GM18909 (cell line): ENCODE measurements around the gene YKT6.
"Not testable (repeated sequence)": the region's sequence is repeated elsewhere in the genome, so short reads cannot be mapped to it uniquely, and the experiment has no call there.

Source experiments
- ATAC-seq: cut with Tn5 transposase; IDR thresholded peaks from one replicate; pipeline ENCODE4 v1.9.1; 2021; ENCODE audit warnings: mild to moderate bottlenecking; ENCODE audit not compliant: unreplicated experiment, poor library complexity

Gene YKT6

GRCh38 chr7:44171901-44172300 lies 28.9 kb upstream of the YKT6 start:
- not testable (repeated sequence) for ATAC-seq

DNA sequence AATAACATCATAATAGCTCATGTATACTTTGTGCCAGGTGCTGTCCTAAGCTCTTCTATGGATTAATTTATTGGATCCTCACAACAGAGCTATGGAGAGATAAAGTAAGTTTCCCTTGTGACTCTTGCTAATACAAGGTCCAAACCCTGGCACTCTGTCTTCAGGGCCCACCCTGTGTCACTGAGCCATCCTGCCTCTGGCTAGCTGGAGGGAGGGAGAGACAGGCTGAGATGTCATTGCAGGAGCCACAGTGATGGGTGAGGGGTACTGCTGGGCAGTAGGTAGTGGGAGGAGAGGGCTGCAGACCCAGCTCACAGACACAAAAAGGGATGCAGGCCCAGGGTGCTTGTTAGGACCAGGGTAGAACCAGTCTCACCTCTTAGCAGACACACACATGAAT lies 28.4 kb upstream of the YKT6 start:
- no peak for ATAC-seq

DNA sequence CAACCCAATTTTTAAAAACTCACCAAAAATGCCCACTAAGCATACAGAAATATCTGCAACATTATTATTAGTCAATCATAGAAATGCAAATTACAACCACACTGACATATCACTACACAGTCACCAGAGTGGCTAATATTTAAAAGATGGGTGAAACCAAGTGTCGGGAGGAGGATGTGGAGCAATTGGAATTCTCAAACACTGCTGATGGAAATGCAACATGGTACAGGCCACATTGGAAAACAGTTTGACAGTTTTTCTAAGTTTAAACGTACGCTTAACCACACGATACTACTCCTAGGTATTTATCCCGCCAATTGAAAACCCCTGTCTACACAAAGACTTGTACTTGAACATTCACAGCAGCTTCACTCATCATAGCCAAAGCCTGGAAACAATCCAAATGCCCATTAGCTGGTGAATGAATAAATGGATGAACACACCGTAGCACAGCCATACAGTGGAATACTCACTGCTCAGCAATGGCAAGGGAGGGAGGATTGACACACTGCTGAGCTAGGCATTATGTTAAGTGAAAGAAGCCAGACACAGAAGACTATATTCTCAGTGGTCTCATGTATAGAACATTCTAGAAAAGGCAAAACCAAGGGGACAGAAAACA lies 27.9 kb upstream of the YKT6 start:
- ATAC-seq: no peak

DNA sequence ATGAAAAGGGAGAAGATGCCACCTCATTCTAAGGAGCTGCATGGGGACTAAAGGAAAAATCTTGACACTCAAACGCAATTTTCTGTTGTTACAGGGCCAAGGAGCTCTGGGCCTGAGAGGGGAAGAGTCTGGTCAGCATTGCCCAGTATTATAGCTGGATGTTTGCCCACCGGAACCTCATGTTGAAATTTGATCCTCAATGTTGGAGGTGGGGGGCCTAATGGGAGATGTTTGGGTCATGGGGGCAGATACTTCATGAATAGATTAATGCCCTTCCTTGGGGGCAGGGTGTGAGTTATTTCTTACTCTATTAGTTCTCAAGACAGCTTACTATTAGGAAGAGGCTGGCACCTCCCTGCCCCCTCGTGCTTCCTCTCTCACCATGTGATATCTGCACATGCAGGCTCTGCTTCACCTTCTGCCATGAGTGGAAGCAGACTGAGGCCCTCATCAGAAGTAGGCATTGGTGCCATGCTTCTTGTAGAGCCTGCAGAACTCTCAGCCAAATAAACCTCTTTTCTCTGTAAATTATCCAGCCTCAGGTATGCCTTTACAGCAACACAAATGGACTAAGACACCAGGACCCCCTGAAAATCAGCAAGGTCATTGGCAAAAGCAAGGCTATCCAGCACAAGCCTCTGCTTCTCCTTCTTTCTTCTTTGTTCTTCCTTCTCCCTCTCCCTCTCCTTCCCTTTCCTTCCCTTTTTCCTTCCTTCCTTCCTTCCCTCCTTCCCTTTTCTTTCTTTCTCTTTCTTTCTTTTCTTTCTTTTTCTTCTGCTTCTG lies 26.7 kb upstream of the YKT6 start:
- no peak for ATAC-seq

- ATAC-seq: not testable (repeated sequence)
Measured at GRCh38 chr7:44174694-44174948, 26.2 kb upstream of the YKT6 start.

- ATAC-seq: no peak
Measured at GRCh38 chr7:44175730-44176129, 25.0 kb upstream of the YKT6 start.

- no peak for ATAC-seq
Measured at GRCh38 chr7:44176486-44176885, 24.3 kb upstream of the YKT6 start.

DNA sequence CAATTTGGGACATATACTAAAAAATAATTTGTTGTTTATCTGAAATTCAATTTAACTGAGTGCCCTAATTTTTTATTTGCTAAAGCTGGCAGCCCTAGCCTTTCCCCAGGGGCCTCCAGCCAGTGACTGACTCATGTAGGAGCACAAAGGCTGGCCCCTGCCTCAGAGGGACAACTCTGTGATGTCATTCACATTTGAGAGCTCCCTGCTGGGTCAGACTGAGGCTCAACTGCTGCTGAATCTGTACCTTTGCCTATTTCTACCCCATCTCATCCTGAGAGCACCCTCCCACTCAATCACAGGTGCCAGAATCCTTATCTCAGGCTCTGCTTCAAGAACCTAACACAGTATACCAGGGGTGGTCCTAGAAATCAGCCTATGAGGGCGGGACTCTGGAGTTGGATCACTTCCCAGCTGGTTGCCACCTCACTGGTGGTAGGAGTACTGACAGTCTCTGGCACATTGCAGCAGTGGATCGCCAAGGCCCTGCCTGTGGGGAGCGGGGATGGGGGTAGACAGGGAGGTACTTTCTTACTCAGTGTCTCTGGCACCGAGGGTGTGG lies 23.1 kb upstream of the YKT6 start:
- ATAC-seq: no peak

- ATAC-seq: no peak
Measured at GRCh38 chr7:44180631-44181030, 20.1 kb upstream of the YKT6 start.

GRCh38 chr7:44182827-44183226 lies 18.0 kb upstream of the YKT6 start:
- ATAC-seq: no peak

DNA sequence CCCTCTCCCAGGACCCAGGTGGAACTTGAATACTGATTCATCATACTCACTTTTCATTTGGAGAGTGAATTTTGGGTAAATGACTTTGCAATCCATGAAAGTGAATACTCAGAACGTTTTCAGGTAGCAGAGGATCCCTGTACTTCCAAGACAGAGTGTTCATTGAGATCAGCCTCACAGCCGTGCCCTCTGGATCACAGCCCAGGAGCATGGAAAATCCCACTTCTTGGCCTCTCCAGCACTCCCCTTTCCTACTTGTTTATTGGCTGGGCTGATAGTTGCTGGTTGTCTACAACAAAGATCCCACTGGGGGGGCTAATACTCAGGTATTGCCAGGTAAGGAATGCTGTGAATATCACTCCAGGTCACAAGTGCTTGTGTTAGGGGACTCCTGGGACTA lies 17.4 kb upstream of the YKT6 start:
- ATAC-seq: no peak

GRCh38 chr7:44184206-44184872 lies 16.4 kb upstream of the YKT6 start:
- no peak for ATAC-seq

DNA sequence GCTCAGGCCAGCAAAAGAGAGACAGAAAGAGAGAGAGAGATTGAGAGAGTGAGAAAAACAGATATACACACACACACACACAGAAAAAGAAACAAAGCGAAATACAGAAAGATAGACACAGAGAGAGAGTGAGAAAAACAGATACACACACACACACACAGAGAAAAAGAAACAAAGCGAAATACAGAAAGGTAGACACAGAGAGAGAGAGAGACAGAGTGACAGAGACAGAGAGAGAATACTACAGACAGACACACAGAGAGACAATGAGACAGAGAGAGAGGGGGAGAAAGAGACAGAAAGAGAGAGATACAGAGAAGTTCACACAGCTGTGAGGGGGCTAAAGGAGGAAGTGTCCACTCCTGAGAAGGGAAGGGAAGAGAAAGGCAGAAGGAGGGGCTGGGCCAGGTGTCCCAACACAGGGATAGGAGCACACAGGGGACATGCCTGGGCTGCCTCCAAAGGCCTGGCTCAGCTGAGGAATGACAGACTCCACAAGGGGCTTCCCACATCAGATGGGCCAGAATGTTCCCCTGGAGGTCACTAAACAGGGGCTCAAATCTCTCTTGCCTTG lies 15.8 kb upstream of the YKT6 start:
- ATAC-seq: no peak

DNA sequence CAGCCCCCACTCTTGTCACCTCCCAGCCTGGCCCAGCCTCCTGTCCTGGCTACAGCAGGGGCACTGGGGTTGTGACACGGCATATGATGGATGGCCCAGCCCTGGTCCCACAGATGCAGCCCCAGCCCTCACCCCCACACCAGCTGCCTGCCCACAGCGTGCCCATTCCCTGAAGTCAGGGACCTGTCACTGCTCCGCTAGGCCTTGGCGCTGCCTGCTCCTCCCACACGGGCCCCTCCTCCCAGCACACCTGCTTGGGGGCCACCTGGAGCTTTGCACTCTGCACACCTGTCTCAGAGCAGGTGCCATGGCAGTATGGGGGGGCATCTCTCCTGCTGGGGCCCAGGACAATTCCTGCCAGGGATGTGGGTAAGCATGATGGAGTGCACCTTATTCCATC lies 15.0 kb upstream of the YKT6 start:
- ATAC-seq: no peak

GRCh38 chr7:44186736-44187135 lies 14.0 kb upstream of the YKT6 start:
- no peak for ATAC-seq

- ATAC-seq: no peak
Measured at GRCh38 chr7:44187636-44188416, 13.0 kb upstream of the YKT6 start.

DNA sequence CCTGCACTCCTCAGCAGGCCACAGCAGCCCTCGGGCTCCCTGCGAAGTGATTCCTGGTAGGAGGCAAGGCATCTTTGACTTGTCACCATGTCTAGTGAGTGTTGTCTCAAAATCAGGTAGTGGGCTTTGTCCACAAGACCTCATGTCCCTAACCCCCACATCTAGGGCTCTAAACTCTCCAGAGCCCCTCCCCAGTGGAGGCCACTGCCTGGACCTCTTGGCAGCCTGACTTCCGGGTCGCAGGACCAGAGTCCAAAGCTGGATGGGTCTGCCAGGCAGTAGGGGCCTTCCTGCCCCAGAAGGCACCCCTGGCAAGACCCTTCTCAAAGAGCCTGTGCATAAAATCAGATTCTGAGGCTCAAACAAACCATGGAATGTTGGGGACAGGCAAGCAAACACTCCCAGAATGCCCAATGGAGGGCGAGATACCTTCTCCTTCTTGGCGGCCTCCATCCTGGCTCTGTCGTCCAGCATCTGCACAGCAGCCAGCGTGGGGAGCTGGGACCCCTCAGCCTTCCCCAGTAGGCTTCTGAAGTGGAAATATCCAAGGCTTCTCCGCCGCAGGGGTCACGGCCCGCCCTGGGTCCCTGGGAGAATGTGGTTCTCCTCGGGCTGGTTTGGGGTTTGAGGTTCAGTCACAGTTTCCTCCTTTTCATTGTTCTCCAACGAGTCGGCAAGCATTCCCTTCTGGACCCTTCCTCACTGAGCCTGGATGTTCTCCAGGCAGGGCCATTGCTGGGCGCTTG lies 12.1 kb upstream of the YKT6 start:
- no peak for ATAC-seq

- no peak for ATAC-seq
Measured at GRCh38 chr7:44189286-44189992, 11.3 kb upstream of the YKT6 start, which contains the start of gene GCK. Gene GCK (minus strand): TSS chr7:44189439. CDS start chr7:44188953, 486 bp downstream.
